Osteocyte (in vitro differentiated cells): Measurements from ENCODE around the gene LMLN. TPM values are rescaled to one million over a fixed set of nuclear protein-coding genes. Genes with fewer than 3 reads are reported as not detected.
"Not testable (repeated sequence)": the region's sequence is repeated elsewhere in the genome, so short reads cannot be mapped to it uniquely, and the experiment has no call there.

Source experiments
- DNase-seq: peaks from one replicate; pipeline ENCODE4 v3.0.0; 2021; ENCODE audit warnings: mixed read lengths; ENCODE audit not compliant: unreplicated experiment; ENCODE audit errors: extremely low spot score
- H3K27ac Mint-ChIP-seq: one replicate; pipeline ENCODE4 v1.8.0; 2021; ENCODE audit warnings: mild to moderate bottlenecking, mixed read lengths; ENCODE audit not compliant: unreplicated experiment
- H3K27me3 Mint-ChIP-seq: one replicate; pipeline ENCODE4 v1.8.0; 2021; ENCODE audit warnings: mixed read lengths; ENCODE audit not compliant: unreplicated experiment
- H3K36me3 Mint-ChIP-seq: one replicate; pipeline ENCODE4 v1.8.0; 2021; ENCODE audit warnings: mixed read lengths; ENCODE audit not compliant: unreplicated experiment
- H3K4me1 Mint-ChIP-seq: one replicate; pipeline ENCODE4 v1.8.0; 2021; ENCODE audit warnings: mixed read lengths; ENCODE audit not compliant: unreplicated experiment
- H3K4me3 Mint-ChIP-seq: one replicate; pipeline ENCODE4 v1.8.0; 2021; ENCODE audit warnings: mild to moderate bottlenecking, moderate library complexity, mixed read lengths; ENCODE audit not compliant: unreplicated experiment
- H3K9me3 Mint-ChIP-seq: one replicate; pipeline ENCODE4 v1.8.0; 2021; ENCODE audit warnings: mixed read lengths; ENCODE audit not compliant: unreplicated experiment
- total RNA-seq: library from RNA; stranded (reverse); gene quantifications from 2 replicates; pipeline ENCODE4 v1.2.1, GENCODE V29; 2021
- TF ChIP-seq, protein P1 (sequence below): fragments of 200-600 bp; sonication (generic); IDR thresholded peaks from 2 replicates; pipeline ENCODE4 v1.5.0; 2021; ENCODE audit warnings: antibody characterized with exemption, mild to moderate bottlenecking, moderate library complexity

The LMLN gene
- total RNA-seq, 1 donor from 2014 or later: 5.7 TPM

DNA sequence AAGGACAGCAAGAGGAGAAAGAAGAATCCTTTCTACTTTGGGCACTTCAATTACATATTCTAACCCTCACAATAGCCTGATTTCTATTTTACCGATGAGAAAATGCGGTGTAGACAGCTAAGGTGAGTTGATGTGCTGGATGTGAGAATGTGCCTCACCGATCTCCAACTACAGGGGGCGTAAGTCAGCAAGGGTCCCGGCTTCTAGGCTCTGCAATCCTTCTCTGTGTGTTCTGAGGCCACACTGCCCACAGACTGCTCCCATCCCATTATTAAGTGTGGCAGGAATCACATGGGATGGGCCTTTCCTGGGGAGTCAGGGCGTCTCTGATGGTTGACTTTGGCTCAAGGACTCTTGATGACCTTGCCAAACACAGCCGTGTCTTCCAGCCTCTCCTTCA is 33.6 kb upstream of the LMLN start:
- Mint-ChIP-seq H3K4me1 (no peaks in the 10 kb centered on the region), H3K27me3 (no peaks in the 10 kb centered on the region), H3K36me3 (peaks cover 24% of the 10 kb centered on the region), H3K4me3 (no peak overlapping the region), H3K9me3 (no peaks in the 10 kb centered on the region), H3K27ac (no peak overlapping the region)
- DNase-seq: no peak
- TF ChIP-seq, protein P1, sequence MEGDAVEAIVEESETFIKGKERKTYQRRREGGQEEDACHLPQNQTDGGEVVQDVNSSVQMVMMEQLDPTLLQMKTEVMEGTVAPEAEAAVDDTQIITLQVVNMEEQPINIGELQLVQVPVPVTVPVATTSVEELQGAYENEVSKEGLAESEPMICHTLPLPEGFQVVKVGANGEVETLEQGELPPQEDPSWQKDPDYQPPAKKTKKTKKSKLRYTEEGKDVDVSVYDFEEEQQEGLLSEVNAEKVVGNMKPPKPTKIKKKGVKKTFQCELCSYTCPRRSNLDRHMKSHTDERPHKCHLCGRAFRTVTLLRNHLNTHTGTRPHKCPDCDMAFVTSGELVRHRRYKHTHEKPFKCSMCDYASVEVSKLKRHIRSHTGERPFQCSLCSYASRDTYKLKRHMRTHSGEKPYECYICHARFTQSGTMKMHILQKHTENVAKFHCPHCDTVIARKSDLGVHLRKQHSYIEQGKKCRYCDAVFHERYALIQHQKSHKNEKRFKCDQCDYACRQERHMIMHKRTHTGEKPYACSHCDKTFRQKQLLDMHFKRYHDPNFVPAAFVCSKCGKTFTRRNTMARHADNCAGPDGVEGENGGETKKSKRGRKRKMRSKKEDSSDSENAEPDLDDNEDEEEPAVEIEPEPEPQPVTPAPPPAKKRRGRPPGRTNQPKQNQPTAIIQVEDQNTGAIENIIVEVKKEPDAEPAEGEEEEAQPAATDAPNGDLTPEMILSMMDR: peak; percentile 21

DNA sequence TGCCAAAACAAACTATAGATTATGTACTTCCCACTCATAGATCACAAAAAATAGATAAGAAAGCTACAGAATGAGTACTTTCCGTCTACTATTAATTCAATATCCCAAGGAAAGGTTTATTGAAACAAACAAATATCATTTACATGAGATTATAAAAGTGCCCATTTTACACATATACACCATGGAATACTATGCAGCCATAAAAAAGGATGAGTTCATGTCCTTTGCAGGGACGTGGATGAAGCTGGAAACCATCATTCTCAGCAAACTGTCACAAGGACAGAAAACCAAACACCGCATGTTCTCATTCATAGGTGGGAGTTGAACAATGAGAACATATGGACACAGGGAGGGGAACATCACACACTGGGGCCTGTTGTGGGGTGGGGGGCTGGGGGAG is 32.4 kb upstream of the LMLN start:
- H3K36me3 Mint-ChIP-seq: peaks cover 21% of the 10 kb centered on the region
- not testable (repeated sequence) for H3K4me3 Mint-ChIP-seq, H3K4me1 Mint-ChIP-seq, H3K27me3 Mint-ChIP-seq, H3K27ac Mint-ChIP-seq, DNase-seq, H3K9me3 Mint-ChIP-seq

DNA sequence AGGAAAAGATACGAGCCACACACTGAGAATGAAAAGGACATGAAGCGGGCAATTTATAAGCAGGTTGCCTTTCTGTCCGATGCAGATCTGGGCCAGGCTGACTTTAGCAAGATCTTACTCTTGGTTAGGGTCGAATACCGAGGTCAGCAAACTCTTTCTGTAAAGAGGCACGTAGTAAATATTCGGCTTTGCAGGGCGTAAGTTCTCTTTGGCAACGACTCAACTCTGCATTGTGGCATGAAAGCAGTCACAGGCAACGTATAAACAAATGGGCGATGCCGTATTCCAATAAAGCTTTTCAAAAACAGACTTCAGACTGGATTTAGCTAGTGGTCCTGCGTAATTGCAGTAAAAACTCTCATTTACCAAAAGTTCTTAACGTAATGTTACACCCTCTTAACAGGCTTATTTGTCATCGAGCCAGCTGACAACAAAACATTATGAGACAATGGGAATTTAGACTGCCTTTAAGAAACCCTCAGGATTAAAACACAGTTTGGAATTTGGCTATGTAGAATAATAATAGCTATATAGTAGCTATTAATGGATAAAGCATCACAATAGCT is 23.1 kb upstream of the LMLN start:
- no peak overlapping the region for H3K27ac Mint-ChIP-seq
- H3K9me3 Mint-ChIP-seq: no peaks in the 10 kb centered on the region
- no peaks in the 10 kb centered on the region for H3K27me3 Mint-ChIP-seq
- DNase-seq: no peak
- H3K4me1 Mint-ChIP-seq: no peaks in the 10 kb centered on the region
- TF ChIP-seq, protein P1: no peak
- H3K36me3 Mint-ChIP-seq: peaks cover 5% of the 10 kb centered on the region
- no peak overlapping the region for H3K4me3 Mint-ChIP-seq

DNA sequence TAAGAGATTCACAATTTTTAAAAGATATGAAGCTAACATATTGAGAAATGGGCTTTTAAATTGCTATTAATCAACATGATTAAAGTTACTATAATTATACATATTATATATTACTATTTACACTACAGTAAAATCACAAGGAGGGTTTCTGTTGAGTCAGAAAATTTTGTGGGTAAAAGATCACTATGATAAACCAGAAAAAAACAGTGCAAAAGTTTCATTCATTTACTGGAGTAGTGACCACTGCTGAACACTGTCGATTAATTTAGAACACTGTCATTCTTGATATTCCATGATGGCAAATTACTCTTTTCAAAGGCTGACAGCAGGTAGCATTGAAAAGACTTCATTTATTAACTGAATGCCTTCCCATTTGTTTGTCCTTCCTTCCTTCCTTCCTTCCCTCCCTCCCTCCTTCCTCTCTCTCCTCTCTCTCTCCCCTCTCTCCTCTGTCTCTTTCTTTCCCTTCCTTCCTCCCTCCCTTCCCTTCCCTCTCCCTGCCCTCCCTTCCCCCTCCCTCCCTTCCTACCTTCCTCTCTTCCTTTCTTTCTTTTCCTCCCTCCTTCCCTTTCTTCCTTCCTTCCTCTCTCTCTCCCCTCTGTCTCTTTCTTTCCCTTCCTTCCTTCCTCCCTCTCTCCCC is 19.2 kb upstream of the LMLN start:
- Mint-ChIP-seq H3K4me1 (no peaks in the 10 kb centered on the region), H3K4me3 (no peak overlapping the region), H3K9me3 (no peaks in the 10 kb centered on the region), H3K36me3 (peaks cover 5% of the 10 kb centered on the region), H3K27me3 (no peaks in the 10 kb centered on the region), H3K27ac (no peak overlapping the region)
- no peak for DNase-seq
- TF ChIP-seq, protein P1: no peak

GRCh38 chr3:197942956-197943556 is 17.0 kb upstream of the LMLN start:
- Mint-ChIP-seq H3K36me3 (peaks cover 5% of the 10 kb centered on the region), H3K4me3 (no peak overlapping the region), H3K27me3 (peaks cover 2% of the 10 kb centered on the region), H3K9me3 (no peaks in the 10 kb centered on the region), H3K4me1 (no peaks in the 10 kb centered on the region), H3K27ac (no peak overlapping the region)
- DNase-seq: no peak
- TF ChIP-seq, protein P1: peak; percentile 84
